ENCODE data around the gene MEN1. TPM values are rescaled to one million over a fixed set of nuclear protein-coding genes. Genes with fewer than 3 reads are reported as not detected.

Gene MEN1
- total and polyA plus RNA-seq, 9 of the 15 experiments (the other 6 are each of a cell fraction or from before 2014, with no cell fraction given): 3.4 to 57.2 (median 19.3) TPM

DNA sequence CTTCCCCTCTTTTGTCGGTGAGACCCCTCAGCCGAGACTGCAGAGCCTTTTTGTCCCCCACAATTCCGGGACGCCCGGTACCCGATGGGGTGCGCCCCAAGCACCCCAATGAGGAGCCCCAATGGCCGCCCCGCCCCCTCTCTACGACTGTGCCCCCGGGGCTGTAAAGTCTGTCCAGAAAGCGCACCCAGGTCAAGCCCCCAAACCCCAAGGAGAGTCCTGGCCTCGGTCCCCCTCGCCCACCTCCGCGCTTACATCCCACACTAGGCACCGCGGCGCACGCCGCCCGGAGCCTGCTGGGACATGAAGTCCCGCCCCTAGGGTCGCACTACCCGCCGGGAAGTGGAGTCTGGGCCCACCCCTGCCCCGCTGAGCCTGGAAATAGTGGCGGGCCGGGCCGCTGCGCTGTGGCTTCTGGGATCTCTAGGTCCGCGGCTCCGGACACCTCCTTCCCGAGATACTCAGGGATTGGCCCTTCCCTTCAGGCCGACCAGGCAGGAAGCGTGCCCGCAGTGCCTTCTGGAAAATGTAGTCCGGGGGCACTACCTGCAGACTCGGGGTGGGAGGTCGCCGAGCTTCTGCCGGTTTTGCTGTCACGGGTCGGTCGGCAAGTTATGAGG lies at the start of gene MEN1 (continued):
- TF ChIP-seq, protein P1, sequence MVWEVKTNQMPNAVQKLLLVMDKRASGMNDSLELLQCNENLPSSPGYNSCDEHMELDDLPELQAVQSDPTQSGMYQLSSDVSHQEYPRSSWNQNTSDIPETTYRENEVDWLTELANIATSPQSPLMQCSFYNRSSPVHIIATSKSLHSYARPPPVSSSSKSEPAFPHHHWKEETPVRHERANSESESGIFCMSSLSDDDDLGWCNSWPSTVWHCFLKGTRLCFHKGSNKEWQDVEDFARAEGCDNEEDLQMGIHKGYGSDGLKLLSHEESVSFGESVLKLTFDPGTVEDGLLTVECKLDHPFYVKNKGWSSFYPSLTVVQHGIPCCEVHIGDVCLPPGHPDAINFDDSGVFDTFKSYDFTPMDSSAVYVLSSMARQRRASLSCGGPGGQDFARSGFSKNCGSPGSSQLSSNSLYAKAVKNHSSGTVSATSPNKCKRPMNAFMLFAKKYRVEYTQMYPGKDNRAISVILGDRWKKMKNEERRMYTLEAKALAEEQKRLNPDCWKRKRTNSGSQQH (CRISPR knock-in tag; IDR thresholded peaks at IDR 0.05): no peak
- TF ChIP-seq HMGN3 (IDR thresholded peaks at IDR 0.05; ENCODE audit: borderline replicate concordance, extremely low read depth, insufficient read length, low read depth, low read length): no peak
- TF ChIP-seq ZNF696 (CRISPR knock-in tag; conservative IDR thresholded peaks at IDR 0.05): no peak
- TF ChIP-seq ARHGAP35 (IDR thresholded peaks at IDR 0.05; ENCODE audit: partially characterized antibody): no peak
- no peak for TF ChIP-seq FOXA3 (CRISPR knock-in tag; conservative IDR thresholded peaks at IDR 0.05 in 1 of 2, IDR thresholded peaks at IDR 0.05 in 1 of 2)
- TF ChIP-seq, protein P2, sequence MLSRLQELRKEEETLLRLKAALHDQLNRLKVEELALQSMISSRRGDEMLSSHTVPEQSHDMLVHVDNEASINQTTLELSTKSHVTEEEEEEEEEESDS (CRISPR knock-in tag; IDR thresholded peaks at IDR 0.05): no peak
- no peak for TF ChIP-seq COPS2 (conservative IDR thresholded peaks at IDR 0.05)
- TF ChIP-seq BRF1 (IDR thresholded peaks at IDR 0.05; ENCODE audit: borderline replicate concordance, extremely low read depth, insufficient read length): no peak
- TF ChIP-seq, protein P3, sequence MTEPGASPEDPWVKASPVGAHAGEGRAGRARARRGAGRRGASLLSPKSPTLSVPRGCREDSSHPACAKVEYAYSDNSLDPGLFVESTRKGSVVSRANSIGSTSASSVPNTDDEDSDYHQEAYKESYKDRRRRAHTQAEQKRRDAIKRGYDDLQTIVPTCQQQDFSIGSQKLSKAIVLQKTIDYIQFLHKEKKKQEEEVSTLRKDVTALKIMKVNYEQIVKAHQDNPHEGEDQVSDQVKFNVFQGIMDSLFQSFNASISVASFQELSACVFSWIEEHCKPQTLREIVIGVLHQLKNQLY (CRISPR knock-in tag; conservative IDR thresholded peaks at IDR 0.05): no peak
- TF ChIP-seq, protein P4, sequence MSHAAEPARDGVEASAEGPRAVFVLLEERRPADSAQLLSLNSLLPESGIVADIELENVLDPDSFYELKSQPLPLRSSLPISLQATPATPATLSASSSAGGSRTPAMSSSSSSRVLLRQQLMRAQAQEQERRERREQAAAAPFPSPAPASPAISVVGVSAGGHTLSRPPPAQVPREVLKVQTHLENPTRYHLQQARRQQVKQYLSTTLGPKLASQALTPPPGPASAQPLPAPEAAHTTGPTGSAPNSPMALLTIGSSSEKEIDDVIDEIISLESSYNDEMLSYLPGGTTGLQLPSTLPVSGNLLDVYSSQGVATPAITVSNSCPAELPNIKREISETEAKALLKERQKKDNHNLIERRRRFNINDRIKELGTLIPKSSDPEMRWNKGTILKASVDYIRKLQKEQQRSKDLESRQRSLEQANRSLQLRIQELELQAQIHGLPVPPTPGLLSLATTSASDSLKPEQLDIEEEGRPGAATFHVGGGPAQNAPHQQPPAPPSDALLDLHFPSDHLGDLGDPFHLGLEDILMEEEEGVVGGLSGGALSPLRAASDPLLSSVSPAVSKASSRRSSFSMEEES (CRISPR knock-in tag; IDR thresholded peaks at IDR 0.05): no peak
- TF ChIP-seq, protein P5, sequence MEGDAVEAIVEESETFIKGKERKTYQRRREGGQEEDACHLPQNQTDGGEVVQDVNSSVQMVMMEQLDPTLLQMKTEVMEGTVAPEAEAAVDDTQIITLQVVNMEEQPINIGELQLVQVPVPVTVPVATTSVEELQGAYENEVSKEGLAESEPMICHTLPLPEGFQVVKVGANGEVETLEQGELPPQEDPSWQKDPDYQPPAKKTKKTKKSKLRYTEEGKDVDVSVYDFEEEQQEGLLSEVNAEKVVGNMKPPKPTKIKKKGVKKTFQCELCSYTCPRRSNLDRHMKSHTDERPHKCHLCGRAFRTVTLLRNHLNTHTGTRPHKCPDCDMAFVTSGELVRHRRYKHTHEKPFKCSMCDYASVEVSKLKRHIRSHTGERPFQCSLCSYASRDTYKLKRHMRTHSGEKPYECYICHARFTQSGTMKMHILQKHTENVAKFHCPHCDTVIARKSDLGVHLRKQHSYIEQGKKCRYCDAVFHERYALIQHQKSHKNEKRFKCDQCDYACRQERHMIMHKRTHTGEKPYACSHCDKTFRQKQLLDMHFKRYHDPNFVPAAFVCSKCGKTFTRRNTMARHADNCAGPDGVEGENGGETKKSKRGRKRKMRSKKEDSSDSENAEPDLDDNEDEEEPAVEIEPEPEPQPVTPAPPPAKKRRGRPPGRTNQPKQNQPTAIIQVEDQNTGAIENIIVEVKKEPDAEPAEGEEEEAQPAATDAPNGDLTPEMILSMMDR (IDR thresholded peaks at IDR 0.05 in 2 of 3, conservative IDR thresholded peaks at IDR 0.05 in 1 of 3; ENCODE audit: insufficient read depth in 2 of 3, low read depth in 1 of 3, low read length in 3 of 3): no peak
- TF ChIP-seq ZNF384 (IDR thresholded peaks at IDR 0.05; ENCODE audit: low read depth, low read length): no peak
- TF ChIP-seq, protein P6, sequence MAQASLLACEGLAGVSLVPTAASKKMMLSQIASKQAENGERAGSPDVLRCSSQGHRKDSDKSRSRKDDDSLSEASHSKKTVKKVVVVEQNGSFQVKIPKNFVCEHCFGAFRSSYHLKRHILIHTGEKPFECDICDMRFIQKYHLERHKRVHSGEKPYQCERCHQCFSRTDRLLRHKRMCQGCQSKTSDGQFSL (CRISPR knock-in tag; IDR thresholded peaks at IDR 0.05): no peak
- TF ChIP-seq, protein P6 (tag; IDR thresholded peaks at IDR 0.05): no peak
- no peak for TF ChIP-seq CBFA2T3 (IDR thresholded peaks at IDR 0.05)
- TF ChIP-seq OTX1 (CRISPR knock-in tag; IDR thresholded peaks at IDR 0.05): no peak
